GM19372 (cell line): ENCODE measurements around the gene PRKAA1.
"Not testable (repeated sequence)": the region's sequence is repeated elsewhere in the genome, so short reads cannot be mapped to it uniquely, and the experiment has no call there.

Source experiments
- ATAC-seq: cut with Tn5 transposase; IDR thresholded peaks from one replicate; pipeline ENCODE4 v1.9.1; 2021; ENCODE audit warnings: mild to moderate bottlenecking, low read depth, moderate library complexity; ENCODE audit not compliant: unreplicated experiment

The PRKAA1 gene

GRCh38 chr5:40826489-40827187, 28.5 kb upstream of the PRKAA1 start:
- no peak for ATAC-seq

DNA sequence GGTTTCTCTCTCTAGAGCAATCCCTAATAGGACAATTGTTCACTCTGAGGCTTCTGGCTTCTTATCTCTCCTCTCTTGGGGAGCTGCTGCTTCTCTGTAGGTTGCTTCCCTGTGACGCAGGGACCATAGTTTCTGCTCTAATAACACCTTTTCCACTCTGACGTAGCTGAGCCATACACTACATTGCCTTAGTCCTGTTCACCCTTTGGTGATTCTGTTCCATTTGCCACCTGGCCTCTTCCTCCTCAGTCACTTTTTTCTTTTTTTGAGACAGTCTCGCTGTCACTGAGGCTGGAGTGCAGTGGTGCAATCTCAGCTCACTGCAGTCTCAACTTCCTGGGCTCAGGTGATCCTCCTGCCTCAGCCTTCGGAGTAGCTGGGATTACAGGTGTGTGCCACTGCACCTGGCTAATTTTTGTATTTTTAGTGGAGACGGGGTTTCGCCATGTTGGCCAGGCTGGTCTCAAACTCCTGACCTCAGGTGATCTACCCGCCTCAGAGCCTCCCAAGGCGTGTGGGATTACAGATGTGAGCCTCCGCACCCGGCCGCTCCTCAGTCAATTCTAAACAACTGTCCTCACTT, 27.4 kb upstream of the PRKAA1 start:
- not testable (repeated sequence) for ATAC-seq

DNA sequence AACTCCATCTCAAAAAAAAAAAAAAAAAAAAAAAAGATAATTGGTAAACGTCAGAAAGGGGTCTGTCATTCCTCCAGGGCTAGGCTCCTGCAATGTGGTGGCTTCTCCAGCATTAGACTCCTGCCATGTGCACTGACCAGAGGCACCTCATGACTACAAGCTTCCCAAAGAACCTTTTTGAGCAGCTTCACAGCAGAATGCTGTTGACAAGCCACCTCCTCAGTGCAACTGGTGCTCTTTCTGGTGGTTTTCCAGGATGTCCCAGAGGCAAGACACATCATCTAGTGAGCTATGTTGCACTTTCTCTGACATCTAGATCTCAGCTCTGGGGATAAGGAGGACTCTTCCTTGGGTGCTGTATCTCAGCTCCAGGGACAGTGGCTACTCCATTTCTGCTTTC, 25.3 kb upstream of the PRKAA1 start:
- no peak for ATAC-seq

- ATAC-seq, result no peak
Observed at GRCh38 chr5:40813698-40814281, 15.6 kb upstream of the PRKAA1 start.

DNA sequence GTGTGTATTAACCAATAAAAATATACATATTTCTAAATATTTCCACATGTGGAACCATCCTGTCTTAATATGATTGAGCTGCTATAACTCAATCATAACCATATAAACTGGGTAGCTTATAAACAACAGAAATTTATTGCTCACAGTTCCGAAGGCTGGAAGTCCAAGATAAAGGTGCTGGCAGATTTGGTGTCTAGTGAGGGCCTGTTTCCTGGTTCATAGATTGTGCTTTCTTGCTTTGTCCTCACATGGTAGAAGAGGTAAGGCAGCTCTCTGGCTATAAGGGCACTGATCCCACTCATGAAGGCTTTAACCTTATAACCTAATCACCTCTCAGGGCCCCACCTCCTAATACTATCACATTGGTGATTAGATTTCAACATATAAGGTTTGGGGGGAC, 14.0 kb upstream of the PRKAA1 start:
- no peak for ATAC-seq

GRCh38 chr5:40801771-40802562, 3.8 kb upstream of the PRKAA1 start:
- ATAC-seq, result no peak

- no peak for ATAC-seq
Observed at GRCh38 chr5:40799258-40799657, 1.1 kb upstream of the PRKAA1 start.

- ATAC-seq, result no peak
Observed at GRCh38 chr5:40798801-40799210, 632 bp upstream of the PRKAA1 start.

DNA sequence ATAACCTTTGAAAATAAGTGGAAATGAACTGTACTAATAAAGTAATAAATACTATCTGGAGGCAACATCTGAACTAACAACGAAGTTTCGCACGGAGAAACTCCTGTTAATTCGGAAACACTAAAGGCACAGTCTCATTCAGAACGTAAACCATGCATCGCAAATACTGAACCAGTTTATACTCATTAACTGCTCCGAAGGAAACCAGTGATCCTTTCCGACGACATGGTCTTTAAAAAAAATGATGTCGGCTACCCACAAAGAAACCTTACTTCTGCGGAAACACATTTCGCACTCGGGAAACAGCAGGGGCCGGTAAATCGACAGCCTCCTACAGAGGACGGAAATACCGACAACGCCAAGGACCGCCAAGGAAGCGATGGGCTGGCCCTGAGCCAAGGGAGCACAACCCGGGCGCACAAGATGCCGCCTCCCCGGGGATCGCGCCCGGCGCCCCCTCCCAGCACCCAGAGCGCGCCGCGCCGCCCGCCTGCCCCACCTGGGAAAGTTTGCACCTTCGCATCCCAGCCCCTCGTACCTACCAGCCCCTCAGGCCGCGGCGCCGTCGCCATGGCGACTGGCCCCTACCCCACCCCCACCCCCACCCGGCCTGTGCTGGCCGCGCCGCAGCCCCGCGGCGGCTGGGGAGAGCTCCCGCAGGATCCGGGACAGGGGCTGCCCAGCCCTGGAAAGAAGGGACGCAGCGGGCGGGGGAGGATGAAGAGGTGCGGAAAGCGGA, 732 bp downstream of the PRKAA1 start:
- ATAC-seq, result peak; percentile 33

DNA sequence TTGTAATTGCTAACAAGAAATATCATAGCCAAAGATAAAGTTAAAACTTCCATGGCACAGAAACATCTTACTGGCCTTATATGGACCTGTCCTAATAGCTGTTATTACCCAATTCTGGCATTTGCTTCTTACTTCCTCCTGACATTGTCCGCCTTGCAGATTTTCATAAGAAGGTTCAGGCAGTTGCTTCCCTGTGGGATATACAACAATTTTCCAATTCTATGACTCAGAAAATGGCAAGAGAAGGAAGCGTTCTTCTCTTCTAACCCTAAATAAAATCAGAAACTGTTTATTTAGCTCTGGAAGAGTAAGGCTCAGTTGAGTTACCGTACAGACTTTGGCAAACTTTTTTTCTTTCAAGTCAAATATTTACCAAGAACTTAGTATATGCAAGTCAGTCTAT, 1.7 kb downstream of the PRKAA1 start:
- ATAC-seq, result no peak

GRCh38 chr5:40794877-40795276, 3.3 kb downstream of the PRKAA1 start:
- ATAC-seq, result not testable (repeated sequence)

- ATAC-seq, result not testable (repeated sequence)
Observed at GRCh38 chr5:40794340-40794739, 3.8 kb downstream of the PRKAA1 start.

DNA sequence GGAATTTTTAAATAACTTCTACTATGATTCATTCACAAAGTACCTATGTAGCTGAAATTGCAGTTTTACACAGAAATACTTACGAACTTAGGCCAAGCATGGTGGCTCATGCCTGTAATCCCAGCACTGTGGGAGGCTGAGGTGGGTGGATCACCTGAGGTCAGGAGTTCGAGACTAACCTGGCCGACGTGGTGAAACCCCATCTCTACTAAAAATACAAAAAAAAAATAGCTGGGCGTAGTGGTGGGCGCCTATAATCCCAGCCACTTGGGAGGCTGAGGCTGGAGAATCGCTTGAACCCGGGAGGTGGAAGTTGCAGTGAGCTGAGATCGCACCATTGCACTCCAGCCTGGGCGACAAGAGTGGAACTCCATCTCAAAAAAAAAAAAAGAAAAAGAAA, 5.5 kb downstream of the PRKAA1 start:
- ATAC-seq, result not testable (repeated sequence)

DNA sequence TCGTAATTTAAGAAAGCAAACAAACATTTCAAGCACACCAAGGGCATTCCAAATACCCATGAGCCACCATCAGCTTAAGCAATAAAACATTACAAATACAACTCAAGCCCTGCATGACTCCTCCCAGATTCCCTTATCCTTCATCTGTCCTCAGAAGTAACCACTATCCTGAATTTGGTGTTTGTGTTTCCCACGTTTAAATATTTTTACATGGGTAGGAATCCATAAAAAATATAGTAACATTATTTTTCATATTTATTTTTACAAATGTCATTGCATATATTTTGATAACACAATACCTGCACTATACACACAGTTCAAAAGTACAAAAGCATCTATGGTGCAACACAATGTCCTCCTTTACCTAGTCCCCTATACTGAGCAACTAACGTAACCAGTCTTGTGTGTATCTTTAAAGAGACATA, 6.4 kb downstream of the PRKAA1 start:
- no peak for ATAC-seq

- ATAC-seq, result no peak
Observed at GRCh38 chr5:40790947-40791593, 7.1 kb downstream of the PRKAA1 start.

DNA sequence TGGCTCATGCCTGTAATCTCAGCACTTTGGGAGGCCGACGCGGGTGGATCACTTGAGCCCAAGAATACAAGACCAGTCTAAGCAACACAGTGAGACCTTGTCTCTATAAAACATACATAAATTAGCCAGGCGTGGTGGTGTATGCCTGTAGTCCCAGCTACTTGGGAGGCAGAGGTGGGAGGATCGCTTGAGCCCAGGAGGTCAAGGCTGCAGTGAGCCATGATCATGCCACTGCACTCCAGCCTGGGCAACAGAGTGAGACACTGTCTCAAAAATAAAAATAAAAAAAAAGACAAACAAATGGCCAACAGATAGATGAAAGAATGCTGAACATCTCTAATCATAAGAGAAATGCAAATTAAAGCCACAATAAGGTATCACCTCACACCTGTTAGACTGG, 9.2 kb downstream of the PRKAA1 start:
- not testable (repeated sequence) for ATAC-seq

GRCh38 chr5:40787986-40788385, 10.2 kb downstream of the PRKAA1 start:
- ATAC-seq, result no peak

DNA sequence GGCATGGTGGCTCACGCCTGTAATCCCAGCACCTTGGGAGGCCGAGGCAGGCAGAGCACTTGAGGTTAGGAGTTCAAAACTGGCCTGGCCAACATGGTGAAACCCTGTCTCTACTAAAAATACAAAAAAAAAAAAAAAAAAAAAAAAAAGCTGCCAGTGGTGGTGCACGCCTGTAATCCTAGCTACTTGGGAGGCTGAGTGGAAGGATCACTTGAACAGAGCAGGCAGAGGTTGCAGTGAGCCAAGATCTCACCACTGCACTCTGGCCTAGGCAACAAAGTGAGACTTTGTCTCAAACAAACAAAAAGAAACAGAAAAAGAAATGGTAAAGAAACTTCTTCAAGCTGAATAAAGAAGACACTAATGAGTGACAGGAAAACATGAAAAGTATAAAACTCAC, 11.5 kb downstream of the PRKAA1 start:
- ATAC-seq, result not testable (repeated sequence)

DNA sequence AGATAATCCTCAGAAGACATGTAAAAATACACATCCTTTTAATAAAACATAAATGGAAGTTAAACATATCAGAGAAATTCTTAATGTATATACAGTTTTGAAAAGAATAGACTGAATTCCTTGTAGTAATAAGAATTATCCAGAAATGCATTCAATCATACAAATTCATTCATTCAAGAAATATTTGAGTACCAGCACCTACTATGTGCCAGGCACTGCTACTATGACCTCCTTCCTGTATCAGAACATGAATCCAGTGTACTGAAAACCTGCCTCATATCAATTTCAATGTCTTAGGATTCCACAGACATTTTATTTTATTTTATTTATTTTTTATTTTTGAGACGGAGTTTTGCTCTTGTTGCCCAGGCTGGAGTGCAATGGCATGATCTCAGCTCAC, 13.3 kb downstream of the PRKAA1 start:
- no peak for ATAC-seq

- ATAC-seq, result no peak
Observed at GRCh38 chr5:40784027-40784653, 14.0 kb downstream of the PRKAA1 start.
